Activated T-cell treated with anti-CD3 and anti-CD28 coated beads for 1 hour (primary cell): ENCODE results near the gene YOD1.

Experiments
- DNase-seq: peaks from one replicate; pipeline ENCODE4 v3.0.0-alpha.2; 2020; ENCODE audit warnings: low read depth

YOD1 gene

DNA sequence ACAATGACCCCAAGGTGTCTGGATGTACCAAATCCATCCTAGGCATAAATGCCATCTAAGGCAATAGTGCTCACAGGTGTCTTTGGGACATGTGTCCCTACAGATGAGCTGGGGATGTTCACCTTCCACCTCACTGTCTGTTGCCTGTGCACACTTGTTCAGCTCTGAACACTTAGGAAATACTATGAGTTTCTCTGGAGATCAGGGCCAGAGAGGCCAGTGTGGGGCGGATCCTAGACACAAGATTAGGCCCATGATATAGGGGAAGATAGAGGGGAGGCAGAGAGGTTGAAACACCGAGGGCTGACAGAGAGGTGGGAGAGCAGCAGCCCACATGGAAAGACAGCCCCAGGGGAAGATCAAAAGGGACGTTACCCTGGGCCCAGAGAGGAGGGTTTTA lies 44.1 kb downstream of the YOD1 start:
- no peak for DNase-seq

DNA sequence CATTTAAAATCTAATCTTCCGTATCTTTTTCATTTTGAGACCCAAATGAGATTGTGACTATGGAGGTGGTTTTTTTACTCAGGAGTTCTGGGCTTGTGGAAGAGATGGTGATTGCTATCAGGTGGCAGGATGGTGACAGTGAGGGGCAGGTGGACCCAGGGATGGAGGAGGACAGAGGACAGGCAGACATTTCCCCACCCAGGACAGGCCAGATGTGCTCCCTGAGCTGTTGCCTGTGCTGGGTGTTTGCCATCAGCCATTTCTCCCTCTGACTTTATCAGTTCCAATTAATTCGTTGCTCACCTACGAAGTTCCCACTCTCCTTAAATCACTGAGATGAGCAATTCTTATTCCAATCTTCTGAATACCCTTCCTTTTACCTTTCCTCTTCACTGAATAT lies 44.9 kb downstream of the YOD1 start:
- no peak for DNase-seq

DNA sequence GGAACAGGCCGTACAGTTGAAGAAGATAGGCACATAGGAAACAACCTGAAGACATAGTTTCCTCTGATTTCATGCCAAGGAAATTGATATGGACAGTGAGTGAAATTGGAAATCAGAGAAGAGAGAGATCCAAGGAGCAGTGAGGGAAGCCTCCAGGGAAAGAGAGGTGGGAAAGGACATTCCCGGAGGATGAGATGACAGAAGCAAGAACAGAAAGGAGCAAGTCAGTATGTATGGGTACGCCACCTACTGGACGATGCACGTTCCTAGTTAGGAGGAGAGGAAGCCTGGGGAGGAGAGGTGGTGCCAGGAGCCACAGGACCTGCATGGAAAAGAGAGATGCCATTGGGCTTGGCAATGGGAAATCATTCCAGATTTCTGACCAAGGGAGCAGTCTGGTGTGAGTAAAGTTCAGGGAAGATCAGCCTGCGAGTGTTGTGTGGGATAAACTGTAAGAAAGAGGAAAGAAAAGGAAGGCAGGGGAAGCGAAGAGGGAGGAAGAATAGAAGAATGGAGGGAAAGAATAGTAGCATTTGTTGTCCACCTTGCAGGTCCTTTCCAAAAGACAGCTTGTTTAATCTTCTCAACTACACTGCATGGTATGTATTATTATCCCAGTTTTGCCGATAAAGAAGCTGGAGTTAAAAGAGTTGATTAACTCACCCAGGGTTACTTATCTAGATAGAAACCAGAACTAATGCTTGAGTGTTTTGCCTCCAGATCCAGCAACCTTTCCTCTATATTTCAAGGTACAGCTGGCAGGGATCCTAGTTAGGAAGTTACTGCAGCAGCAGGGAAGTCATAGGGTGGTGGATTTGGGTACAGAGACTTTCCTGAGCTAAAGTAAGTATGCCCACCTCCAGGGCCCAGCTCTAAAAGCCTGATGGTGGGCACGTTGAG lies 45.8 kb downstream of the YOD1 start:
- peak; percentile 16 for DNase-seq

DNA sequence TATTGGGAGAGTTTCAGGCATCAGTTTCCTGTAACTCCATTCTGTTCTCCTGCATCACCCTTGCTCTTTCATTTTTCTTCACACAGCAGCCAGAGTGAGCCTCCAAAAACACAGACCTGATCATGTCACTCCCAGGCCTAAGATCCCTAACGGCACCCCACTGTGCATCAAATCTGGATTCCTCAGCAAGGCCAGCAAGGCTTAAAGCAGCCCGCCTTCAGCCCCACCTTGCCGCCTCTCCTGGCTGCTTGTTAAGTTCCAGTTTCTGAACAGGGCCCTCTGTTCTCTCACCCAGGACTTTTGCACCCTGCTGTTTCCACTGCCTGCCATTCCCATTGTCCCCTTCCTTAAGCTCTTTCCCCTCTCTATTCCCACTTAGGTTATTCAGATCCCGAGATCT lies 47.8 kb downstream of the YOD1 start:
- DNase-seq = no peak

DNA sequence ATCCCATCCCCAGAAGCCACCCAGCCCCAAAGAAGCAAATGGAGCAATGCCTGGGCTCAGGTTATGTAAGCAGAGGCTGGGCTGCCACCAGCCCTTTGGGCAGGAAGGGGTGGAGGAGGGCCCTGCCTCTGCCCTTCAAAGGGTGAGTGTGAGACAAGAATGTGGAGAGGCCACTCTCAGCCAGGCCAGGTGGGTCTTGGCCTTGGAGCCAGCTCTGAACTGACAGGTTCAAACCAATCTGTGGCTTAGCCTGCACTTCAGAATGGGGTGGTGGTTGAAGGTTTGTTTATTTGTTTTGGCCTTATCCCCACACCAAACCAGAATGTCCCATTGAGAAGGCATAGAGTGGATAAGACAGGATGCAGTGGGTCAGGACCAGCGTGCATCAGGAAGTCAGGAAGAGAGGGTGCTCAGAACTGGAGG lies 48.3 kb downstream of the YOD1 start:
- DNase-seq = no peak

DNA sequence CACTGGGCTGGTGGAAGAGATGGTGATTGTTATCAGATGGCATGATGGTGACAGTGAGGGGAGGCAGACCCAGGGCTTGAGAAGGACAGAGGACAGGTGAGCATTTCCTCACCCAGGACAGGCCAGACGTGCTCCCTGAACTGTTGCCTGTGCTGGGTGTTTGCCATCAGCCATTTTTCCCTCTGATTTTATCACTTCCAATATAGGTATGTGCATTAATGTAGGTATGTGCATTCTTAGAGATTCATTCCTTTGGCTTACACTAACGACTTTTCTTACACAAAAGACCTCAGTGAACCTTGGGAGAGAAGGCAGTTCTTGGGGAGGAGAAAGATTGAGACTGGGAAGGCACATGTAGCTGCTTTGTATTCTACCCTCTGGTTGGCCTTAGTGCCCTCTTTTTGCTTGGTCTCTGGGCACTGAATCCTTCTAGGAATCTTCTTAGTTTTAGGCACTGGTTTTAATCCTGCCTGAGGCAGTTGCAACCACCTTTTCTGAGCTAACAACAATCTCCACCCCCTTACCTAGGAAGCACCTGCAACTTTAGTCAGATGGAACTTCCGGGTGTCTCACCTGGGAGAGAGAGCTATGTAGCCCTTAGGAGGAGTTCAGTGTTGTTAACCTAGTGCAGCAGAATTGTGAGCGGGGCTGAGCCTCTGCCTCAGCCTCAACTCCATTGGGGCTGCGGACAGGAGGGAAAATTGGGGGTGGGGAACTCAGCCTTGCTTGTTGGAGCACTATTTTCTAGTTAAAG lies 49.3 kb downstream of the YOD1 start:
- no peak for DNase-seq

DNA sequence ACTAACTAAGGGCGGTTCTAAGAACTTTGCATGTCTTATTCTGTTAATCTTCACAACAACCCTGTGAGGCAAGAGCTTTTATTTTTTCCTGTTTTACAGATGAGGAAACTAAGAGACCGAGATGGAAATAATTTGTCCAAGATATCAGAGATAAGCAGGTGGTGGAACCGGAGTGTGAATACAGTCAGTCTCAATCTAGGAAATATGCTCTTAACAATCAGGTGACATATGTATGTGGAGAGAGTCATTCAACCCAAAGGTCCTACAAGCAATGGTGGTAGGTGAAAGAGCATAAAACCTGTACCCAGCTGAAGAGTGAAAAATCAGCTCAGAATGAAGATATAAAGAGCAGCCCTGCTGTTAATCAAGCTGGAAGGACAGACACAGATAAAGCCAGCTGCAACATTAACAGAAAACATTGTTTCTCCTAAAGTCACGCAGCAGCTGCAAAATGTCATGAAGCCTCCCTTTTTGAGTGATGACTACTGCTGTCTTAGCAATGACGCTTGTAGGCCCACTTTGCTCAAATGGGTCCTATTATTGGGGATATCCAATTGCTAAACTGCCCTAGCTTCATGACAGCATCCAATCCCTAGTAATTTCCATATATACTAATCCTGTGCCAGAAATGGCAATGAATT lies 50.2 kb downstream of the YOD1 start:
- no peak for DNase-seq

DNA sequence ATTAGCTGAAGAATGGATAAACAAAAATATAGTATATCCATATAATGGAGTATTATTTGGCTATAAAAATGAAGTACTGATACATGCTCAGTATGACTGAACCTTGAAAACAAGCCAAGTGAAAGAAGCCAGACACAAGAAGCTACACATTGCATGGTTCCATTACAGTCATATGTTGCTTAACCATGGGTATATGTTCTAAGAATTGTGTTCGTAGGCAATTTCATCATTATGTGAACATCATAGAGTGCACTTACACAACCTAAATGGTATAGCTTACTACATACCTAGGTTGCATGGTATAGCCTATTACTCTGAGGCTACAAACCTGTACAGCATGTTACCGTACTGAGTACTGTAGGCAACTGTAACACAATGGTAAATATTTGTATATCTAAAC lies 52.2 kb downstream of the YOD1 start:
- no peak for DNase-seq
